ENCODE results near the gene CRACR2A. TPM values are rescaled to one million over a fixed set of nuclear protein-coding genes. Genes with fewer than 3 reads are reported as not detected.

Gene CRACR2A
- total and polyA plus RNA-seq, 2 of the 8 experiments (the other 6 are each of a cell fraction or from before 2014, with no cell fraction given): 0.85 to 3.2 TPM

- no peak for TF ChIP-seq KDM4A (IDR thresholded peaks at IDR 0.05; ENCODE audit: low read depth, low read length, severe bottlenecking)
Observed at GRCh38 chr12:3669594-3669993, 83.3 kb downstream of the CRACR2A start (continued).
